HL-60/S4 treated with phorbol 12-myristate 13-acetate at 8.2 ng/mL for 4 days and 3 days (cell line): ENCODE data around the gene PNMT.

Source experiments
- in situ Hi-C: fragments of 300-500 bp; cut with MboI; formaldehyde crosslinking; loops from 2 replicates; pipeline ENCODE4 v1.15.0; 2022; ENCODE audit warnings: low sequenced_read_pairs

Gene PNMT

GRCh38 chr17:39669897-39670735 lies 1.9 kb downstream of the PNMT start:
- in situ Hi-C loops, result no loop called here

GRCh38 chr17:39670746-39671145 lies 2.5 kb downstream of the PNMT start:
- in situ Hi-C loops, result no loop called here

GRCh38 chr17:39671651-39672521 lies 3.6 kb downstream of the PNMT start:
- in situ Hi-C loops, result no loop called here

- in situ Hi-C loops, result no loop called here
Observed at GRCh38 chr17:39672522-39673334, 4.5 kb downstream of the PNMT start.

DNA sequence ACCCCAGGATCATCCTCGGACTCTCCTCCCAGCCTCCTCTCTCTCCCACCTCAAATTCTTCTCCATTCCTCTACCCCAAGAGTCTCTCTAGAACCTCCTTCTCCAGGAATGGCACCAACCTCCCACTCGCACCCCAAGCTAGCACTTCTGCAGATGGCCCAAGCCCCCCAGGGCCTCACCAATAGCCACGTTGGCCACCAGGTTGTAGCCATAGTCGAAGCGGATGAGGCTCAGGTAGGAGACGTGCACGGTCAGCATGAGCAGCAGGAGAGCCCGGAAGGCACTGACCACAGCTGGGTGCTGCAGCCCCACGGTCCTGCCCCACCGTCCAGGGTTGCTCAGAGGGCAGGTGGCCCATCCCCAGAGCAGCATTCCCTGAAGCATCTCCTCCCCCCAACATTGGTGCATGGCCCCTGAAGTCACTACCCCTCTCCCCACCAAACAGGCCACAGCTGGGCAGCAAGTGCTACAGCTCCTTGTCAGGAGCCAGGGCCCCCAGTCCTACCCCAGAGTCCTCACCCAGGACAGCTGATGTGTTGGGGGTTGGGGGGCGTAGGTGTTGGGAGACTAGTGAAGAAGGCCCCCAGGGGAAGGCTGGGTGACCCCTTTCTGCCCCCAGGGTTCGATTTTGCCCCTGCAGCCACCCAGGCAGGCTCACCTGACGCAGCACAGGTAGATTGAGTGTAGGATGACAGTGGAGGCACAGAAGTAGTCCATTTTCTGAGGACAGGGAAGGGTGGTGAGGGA lies 5.3 kb downstream of the PNMT start:
- in situ Hi-C loops, result no loop called here

DNA sequence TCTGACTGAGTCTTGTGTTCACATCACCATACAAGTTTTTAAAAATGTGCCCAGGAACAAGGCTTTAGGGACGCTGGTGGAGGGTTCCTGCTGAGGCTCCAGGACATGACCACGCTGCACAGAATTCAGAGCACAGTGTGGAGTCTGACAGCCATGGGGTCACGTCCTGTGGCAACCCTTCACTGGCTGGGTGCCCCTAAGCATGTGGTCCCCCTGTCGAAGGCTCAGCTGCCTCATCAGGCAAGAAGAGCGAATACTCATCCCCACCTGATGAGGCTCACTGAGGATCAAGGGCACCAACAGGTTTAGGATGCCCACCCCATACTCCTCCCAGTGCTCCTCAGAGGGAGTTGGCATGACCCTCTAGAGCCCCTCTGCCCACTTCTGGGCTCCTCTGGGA lies 5.9 kb downstream of the PNMT start:
- in situ Hi-C loops, result no loop called here

- in situ Hi-C loops, result no loop called here
Observed at GRCh38 chr17:39674702-39675389, 6.6 kb downstream of the PNMT start.

GRCh38 chr17:39675390-39676082 lies 7.3 kb downstream of the PNMT start:
- in situ Hi-C loops, result no loop called here

GRCh38 chr17:39676198-39676819 lies 8.1 kb downstream of the PNMT start:
- in situ Hi-C loops, result no loop called here

- in situ Hi-C loops, result no loop called here
Observed at GRCh38 chr17:39677072-39677471, 8.8 kb downstream of the PNMT start.

DNA sequence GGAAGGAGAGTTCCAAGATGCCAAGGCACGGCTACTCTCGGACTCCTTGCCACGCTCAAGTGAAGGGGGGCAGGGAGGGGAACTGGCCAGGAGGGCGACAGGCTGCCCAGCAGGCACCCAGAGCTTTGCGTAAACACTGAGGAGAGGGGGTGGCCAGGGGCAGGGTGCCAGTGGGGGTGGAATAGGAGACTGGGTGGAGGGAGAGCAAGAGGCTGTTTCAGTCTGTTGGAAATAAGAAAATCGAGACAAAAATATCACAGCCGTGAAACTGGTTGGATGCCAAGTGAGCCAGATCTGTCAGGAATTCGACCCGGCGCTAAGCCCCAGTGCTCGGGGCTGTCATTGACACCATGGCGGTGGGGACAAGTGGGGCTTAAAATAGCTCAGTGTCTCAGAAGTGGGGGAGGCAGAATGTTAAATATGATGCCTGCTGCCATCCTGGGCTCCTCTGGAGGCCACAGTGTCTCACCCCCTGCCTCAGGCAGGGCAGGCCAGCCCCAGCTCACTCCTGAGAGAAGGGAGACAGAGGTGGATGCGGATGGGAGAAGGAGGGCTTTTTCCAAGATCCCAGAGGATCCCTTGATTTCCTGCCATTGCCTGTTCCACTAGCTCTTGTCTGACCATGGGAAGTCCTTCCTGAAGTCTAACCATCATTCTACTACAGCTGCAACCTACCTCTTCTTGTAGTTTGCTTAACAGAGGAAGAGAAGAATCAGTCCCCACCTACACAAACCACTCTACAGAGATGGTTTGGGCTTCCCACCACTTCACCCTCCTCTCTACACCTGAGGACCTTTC lies 9.5 kb downstream of the PNMT start:
- in situ Hi-C loops, result no loop called here

DNA sequence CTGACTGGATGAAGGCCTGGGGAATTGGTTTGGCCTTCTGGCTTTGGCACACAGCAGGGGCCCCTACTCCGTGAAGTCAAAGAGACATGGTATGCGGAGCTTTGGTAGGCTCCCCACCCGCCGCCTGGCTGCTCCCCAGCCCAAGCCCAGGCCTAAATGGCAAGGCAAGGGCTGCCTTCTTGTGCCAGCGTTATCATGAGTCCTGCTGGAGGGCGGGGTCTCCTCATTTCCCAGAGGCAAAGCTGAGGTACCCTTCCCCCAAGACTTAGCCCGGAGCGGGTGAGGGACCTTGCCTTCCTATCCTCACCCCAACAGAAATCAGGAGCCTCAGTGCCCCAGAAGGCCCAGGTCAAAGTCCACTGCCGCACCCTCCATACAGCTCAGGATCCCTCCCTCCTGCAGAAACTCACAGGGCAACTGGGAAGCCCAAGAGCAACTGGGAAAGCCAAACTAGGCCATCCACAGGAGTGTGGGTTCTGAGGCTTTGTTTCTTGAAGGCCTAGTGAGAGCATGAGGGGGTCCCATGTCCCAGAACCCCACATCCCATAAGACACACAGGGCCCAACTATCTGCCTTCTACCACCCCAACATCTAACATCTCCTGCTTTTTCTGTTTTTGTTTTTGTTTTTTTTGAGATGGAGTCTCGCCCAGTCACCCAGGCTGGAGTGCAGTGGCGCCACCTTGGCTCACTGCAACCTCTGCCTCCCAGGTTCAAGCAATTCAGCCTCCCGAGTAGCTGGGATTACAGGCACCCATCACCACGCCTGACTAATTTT lies 10.3 kb downstream of the PNMT start:
- in situ Hi-C loops, result no loop called here

DNA sequence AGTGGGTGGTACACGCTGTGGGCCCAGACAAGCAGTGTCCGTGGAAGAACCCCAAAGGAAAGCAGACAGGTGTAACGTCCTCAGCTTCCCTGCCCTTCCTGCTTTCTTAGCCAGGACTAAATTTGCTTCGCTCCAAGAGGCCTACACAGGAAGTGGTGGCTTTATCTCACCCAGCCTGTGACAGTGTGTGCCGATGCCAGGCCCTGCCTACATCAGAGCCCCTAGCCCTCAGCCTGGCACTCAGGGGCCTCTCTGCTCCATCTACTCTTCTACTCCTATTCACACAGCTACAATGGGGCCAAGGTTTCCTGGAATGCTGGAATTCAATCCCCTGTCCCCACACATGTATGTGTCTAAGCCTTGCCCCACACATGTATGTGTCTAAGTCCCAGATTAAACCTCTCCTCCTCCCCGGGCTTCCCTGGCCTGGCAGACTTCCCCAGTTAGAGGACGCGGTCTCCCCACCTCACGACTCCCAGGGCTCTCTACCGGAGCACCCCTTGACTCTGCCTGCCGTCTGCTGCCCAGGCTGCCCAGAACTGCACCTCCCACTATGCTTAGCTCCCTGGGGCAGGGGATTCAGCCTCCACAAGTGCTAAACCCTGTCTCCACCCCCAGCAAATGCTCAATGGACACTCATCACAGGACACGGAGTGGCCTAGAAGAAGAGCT lies 11.4 kb downstream of the PNMT start:
- in situ Hi-C loops, result no loop called here

- in situ Hi-C loops, result no loop called here
Observed at GRCh38 chr17:39683295-39683939, 15.2 kb downstream of the PNMT start.

DNA sequence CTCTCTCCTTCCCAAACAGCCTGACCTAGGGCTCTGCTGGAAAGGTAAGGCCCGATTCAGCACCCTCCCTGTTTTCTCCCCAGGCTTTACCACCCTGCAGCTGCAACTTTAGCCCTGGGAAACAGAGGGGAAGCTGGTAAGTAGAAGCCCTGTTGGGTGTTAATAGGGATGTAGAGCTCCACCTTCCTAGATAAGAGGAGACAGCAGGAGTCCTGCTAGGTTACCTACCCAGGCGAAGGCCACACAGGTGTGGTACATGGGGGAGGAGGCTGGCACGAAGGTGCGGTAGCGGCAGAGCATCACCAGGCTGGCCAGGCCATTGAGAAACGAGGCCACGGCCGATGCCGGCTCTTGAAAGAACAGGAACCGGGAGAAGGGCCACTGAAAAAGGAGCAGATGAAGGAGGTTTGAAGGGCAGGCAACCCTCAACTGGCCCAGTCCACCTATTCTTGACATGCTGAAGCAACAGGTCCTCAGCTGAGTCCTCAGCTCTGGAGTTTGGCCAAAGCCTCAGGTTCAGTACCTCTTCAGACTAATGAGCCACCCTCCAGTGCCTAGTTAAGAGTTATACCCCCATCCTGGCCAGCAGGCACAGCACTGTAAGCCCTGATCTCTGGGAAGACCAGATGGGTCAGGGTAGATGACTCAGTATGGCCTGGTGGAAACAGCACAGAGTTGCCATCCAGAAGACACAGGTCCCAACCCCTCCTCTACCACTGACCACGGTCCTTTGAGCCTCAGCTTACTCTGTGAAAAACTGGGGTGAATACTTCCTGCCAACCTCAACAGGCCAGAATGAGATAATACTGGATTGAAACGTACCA lies 16.3 kb downstream of the PNMT start:
- in situ Hi-C loops, result no loop called here
